HepG2 (cell line): ENCODE results near the gene TP53.

ENCODE experiments used
- PHF8 ChIP-seq: sonication (generic); formaldehyde crosslinking; IDR thresholded peaks from 2 replicates; pipeline ENCODE4 v1.5.0; 2020; ENCODE audit warnings: missing genetic modification reagents
- POLR2A ChIP-seq, 2 experiments: IDR thresholded peaks; 2 replicates each; pipeline ENCODE4 v1.6.1; 2011; ENCODE audit warnings: low read depth in 2 of 2, low read length in 2 of 2, mild to moderate bottlenecking in 1 of 2, moderate library complexity in 1 of 2; ENCODE audit not compliant: insufficient read depth in 1 of 2
- SIX4 ChIP-seq: sonication (generic); formaldehyde crosslinking; IDR thresholded peaks from 2 replicates; pipeline ENCODE4 v1.4.0; 2020; ENCODE audit warnings: missing genetic modification reagents
- TAF1 ChIP-seq: sonication (generic); formaldehyde crosslinking; IDR thresholded peaks from 2 replicates; pipeline ENCODE4 v1.4.0; 2020; ENCODE audit warnings: missing genetic modification reagents
- TF ChIP-seq, protein P1 (sequence below): sonication (generic); formaldehyde crosslinking; IDR thresholded peaks from 2 replicates; pipeline ENCODE4 v1.5.0; 2020; ENCODE audit warnings: mild to moderate bottlenecking, missing genetic modification reagents, moderate library complexity

DNA sequence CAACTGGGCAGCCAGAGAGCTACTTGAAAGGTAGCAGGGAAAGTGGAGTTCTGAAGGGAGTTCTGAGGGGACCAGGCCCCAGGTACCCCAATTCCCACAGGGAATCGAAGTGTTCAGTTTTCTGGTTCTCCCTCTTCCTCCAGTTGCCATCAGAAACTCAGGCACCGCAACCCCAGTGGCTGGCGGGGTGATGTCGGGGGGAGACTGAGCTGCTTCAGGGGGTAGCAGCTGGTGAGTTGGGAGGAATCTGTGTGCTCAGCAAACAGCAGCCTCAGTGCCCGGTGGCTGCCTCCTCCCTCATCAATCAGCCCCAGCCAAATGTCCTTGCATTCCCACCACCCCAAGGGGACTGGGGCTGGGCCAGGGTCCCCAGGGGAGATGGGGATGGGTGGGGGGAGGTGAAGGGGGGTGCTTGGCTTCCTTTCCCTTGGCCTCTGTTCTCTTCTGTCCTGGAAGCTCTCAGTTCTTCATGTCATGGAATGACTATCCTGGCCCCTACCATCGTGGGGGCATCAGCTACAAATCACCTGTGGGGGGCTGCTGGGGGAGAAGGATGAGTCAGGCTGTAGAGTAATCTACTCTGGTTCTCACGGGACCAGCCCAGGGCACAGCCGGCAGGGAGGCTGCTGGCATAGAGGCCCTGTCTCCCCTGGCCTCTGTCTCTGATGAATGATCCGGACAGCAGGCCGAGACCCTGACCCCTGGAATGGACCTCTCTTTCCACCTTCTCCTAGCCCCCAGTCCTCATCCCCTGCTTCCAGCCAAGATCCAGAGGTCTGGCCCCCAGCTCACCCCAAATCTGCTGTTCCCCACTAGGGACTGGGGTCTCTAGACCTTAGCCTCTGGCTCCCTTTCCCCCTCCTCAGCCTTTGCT lies 27.7 kb upstream of the TP53 start:
- TF ChIP-seq, protein P1, sequence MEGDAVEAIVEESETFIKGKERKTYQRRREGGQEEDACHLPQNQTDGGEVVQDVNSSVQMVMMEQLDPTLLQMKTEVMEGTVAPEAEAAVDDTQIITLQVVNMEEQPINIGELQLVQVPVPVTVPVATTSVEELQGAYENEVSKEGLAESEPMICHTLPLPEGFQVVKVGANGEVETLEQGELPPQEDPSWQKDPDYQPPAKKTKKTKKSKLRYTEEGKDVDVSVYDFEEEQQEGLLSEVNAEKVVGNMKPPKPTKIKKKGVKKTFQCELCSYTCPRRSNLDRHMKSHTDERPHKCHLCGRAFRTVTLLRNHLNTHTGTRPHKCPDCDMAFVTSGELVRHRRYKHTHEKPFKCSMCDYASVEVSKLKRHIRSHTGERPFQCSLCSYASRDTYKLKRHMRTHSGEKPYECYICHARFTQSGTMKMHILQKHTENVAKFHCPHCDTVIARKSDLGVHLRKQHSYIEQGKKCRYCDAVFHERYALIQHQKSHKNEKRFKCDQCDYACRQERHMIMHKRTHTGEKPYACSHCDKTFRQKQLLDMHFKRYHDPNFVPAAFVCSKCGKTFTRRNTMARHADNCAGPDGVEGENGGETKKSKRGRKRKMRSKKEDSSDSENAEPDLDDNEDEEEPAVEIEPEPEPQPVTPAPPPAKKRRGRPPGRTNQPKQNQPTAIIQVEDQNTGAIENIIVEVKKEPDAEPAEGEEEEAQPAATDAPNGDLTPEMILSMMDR (CRISPR knock-in tag), result no peak
- TF ChIP-seq POLR2A (IDR thresholded peaks at IDR 0.05; ENCODE audit: insufficient read depth in 1 of 2, low read depth in 2 of 2, low read length in 2 of 2) (no peak), SIX4 (CRISPR knock-in tag) (no peak), PHF8 (CRISPR knock-in tag) (no peak), TAF1 (CRISPR knock-in tag) (no peak)
